Neural progenitor cell (in vitro differentiated cells): Measurements from ENCODE around the gene ARL4A. TPM values are rescaled to one million over a fixed set of nuclear protein-coding genes. Genes with fewer than 3 reads are reported as not detected.

Experiments used
- DNase-seq: peaks from one replicate; pipeline ENCODE4 v3.0.0-alpha.2; 2016; ENCODE audit warnings: low spot score
- H2AFZ ChIP-seq: fragments of 200-600 bp; sonication (generic); replicated peaks from 2 replicates; pipeline ENCODE4 v1.6.1; 2016; ENCODE audit warnings: antibody characterized with exemption
- H3F3A ChIP-seq: fragments of 200-600 bp; sonication (generic); 2 replicates; pipeline ENCODE4 v1.6.1; 2016; ENCODE audit warnings: antibody characterized with exemption, low read depth
- H3K27ac ChIP-seq: fragments of 200-600 bp; sonication (generic); 2 replicates; pipeline ENCODE4 v1.5.1; 2016; ENCODE audit warnings: mild to moderate bottlenecking
- H3K27me3 ChIP-seq: fragments of 200-600 bp; sonication (generic); 2 replicates; pipeline ENCODE4 v1.6.1; 2016; ENCODE audit warnings: mild to moderate bottlenecking, moderate library complexity
- H3K36me3 ChIP-seq: fragments of 200-600 bp; sonication (generic); 2 replicates; pipeline ENCODE4 v1.5.1; 2016
- H3K4me1 ChIP-seq: fragments of 200-600 bp; sonication (generic); 2 replicates; pipeline ENCODE4 v1.6.1; 2016; ENCODE audit warnings: mixed run types
- H3K4me2 ChIP-seq: fragments of 200-600 bp; sonication (generic); 2 replicates; pipeline ENCODE4 v1.6.1; 2016
- H3K4me3 ChIP-seq: fragments of 200-600 bp; sonication (generic); 2 replicates; pipeline ENCODE4 v1.5.1; 2016
- H3K79me2 ChIP-seq: fragments of 200-600 bp; sonication (generic); 2 replicates; pipeline ENCODE4 v1.6.1; 2016; ENCODE audit warnings: low read depth
- H3K9ac ChIP-seq: fragments of 200-600 bp; sonication (generic); 2 replicates; pipeline ENCODE4 v1.6.1; 2016
- H3K9me3 ChIP-seq: fragments of 200-600 bp; sonication (generic); 2 replicates; pipeline ENCODE4 v1.5.1; 2016; ENCODE audit warnings: low read depth
- H4K20me1 ChIP-seq: fragments of 200-600 bp; sonication (generic); 2 replicates; pipeline ENCODE4 v1.6.1; 2016; ENCODE audit warnings: low read depth
- H3K27ac Mint-ChIP-seq: 3 replicates; pipeline ENCODE4 v1.8.0; 2021; ENCODE audit warnings: mixed read lengths
- H3K27me3 Mint-ChIP-seq: 2 replicates; pipeline ENCODE4 v1.8.0; 2022; ENCODE audit warnings: low read depth, mild to moderate bottlenecking, inconsistent platforms, moderate library complexity, mixed read lengths; ENCODE audit not compliant: insufficient read depth
- H3K36me3 Mint-ChIP-seq: 3 replicates; pipeline ENCODE4 v1.8.0; 2021; ENCODE audit warnings: mixed read lengths
- H3K4me1 Mint-ChIP-seq: 3 replicates; pipeline ENCODE4 v1.8.0; 2021; ENCODE audit warnings: mixed read lengths
- H3K4me3 Mint-ChIP-seq: 3 replicates; pipeline ENCODE4 v1.8.0; 2021; ENCODE audit warnings: mild to moderate bottlenecking, moderate library complexity, mixed read lengths
- H3K9me3 Mint-ChIP-seq: 3 replicates; pipeline ENCODE4 v1.8.0; 2020; ENCODE audit warnings: mixed read lengths
- CTCF ChIP-seq: fragments of 200-600 bp; sonication (generic); IDR thresholded peaks from 2 replicates; pipeline ENCODE4 v1.5.1; 2017; ENCODE audit warnings: antibody characterized with exemption, mild to moderate bottlenecking
- EZH2 ChIP-seq: fragments of 200-600 bp; sonication (generic); IDR thresholded peaks from 2 replicates; pipeline ENCODE4 v1.6.1; 2017; ENCODE audit warnings: antibody characterized with exemption, mild to moderate bottlenecking, moderate library complexity
- EZH2phosphoT487 ChIP-seq: fragments of 200-600 bp; sonication (generic); IDR thresholded peaks from 2 replicates; pipeline ENCODE4 v1.6.1; 2017; ENCODE audit warnings: antibody characterized with exemption
- total RNA-seq: library from RNA; depleted of rRNA; stranded (reverse); fragments of >200 nt; gene quantifications from 2 replicates; pipeline ENCODE4 v1.2.3, GENCODE V29; 2015; ENCODE audit warnings: low replicate concordance

The ARL4A gene
- total RNA-seq, 1 donor from 2014 or later, result 43.5 TPM

GRCh38 chr7:12650080-12650479, 37.4 kb upstream of the ARL4A start:
- H3K9me3 ChIP-seq, result no peaks in the 10 kb centered on the region
- no peaks in the 10 kb centered on the region for H4K20me1 ChIP-seq
- no peak overlapping the region for H3K9ac ChIP-seq
- no peak overlapping the region for H3K4me2 ChIP-seq
- H3K4me1 ChIP-seq, result no peaks in the 10 kb centered on the region
- Mint-ChIP-seq H3K27me3 (no peaks in the 10 kb centered on the region), H3K4me3 (no peak overlapping the region), H3K9me3 (no peaks in the 10 kb centered on the region), H3K4me1 (no peaks in the 10 kb centered on the region), H3K36me3 (no peaks in the 10 kb centered on the region), H3K27ac (no peak overlapping the region)
- H3K27ac ChIP-seq, result no peak overlapping the region
- H3K79me2 ChIP-seq, result no peaks in the 10 kb centered on the region
- no peak for DNase-seq
- no peak overlapping the region for H2AFZ ChIP-seq
- H3K27me3 ChIP-seq, result no peaks in the 10 kb centered on the region
- no peak overlapping the region for H3K4me3 ChIP-seq
- H3F3A ChIP-seq, result no peaks in the 10 kb centered on the region
- TF ChIP-seq EZH2phosphoT487, result no peak
- TF ChIP-seq EZH2, result no peak
- no peak for TF ChIP-seq CTCF
- H3K36me3 ChIP-seq, result no peaks in the 10 kb centered on the region

DNA sequence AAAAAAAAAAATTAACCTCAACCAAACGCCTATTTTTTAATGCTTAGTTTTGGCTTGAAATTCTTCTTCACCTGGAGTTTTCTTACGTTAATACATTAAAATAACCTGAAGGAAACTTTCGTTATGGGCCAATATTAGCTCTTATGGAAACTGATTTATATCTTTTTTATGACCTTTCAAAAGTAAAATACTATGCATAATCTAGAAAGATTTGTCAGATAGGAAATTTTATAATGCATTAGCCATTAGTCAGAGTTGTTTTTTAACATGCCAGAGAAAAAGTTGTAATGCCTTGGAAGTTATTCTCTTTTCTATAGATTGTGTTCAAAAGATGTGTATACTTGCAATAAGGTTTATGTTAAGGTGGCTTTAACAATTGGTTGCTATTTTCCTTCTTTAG, 34.3 kb upstream of the ARL4A start:
- DNase-seq, result no peak
- Histone ChIP-seq H3K27me3 (no peaks in the 10 kb centered on the region), H3K4me1 (no peaks in the 10 kb centered on the region), H3K27ac (no peak overlapping the region), H3K9me3 (no peaks in the 10 kb centered on the region), H3K79me2 (no peaks in the 10 kb centered on the region), H3K36me3 (no peaks in the 10 kb centered on the region), H3F3A (no peaks in the 10 kb centered on the region), H2AFZ (no peak overlapping the region), H4K20me1 (no peaks in the 10 kb centered on the region), H3K9ac (no peak overlapping the region), H3K4me2 (no peak overlapping the region), H3K4me3 (no peak overlapping the region)
- no peaks in the 10 kb centered on the region for H3K36me3 Mint-ChIP-seq
- H3K27ac Mint-ChIP-seq, result no peak overlapping the region
- H3K9me3 Mint-ChIP-seq, result no peaks in the 10 kb centered on the region
- no peaks in the 10 kb centered on the region for H3K27me3 Mint-ChIP-seq
- H3K4me1 Mint-ChIP-seq, result no peaks in the 10 kb centered on the region
- no peak overlapping the region for H3K4me3 Mint-ChIP-seq
- TF ChIP-seq EZH2phosphoT487, result no peak
- no peak for TF ChIP-seq EZH2
- no peak for TF ChIP-seq CTCF

DNA sequence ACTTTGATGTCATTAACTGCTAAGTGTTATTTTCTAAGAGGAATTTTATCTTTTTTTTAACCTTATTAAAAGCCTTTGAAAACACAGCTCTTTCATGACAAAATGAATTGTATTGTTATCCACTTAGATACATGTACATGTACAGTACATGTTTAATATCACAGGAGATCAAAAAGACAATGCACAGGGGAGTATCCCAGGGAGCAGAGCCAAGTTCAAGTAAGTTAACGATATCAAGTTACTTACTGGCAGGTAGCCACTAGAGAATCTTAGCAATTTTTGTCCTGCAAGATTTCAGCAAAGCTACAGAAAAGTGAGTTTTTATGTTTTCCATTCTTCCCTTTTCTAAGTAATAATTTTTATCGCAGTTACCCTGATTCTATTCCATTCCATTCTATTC, 33.9 kb upstream of the ARL4A start:
- Histone ChIP-seq H3K4me2 (no peak overlapping the region), H3K27ac (no peak overlapping the region), H3K36me3 (no peaks in the 10 kb centered on the region), H3K79me2 (no peaks in the 10 kb centered on the region), H3K9ac (no peak overlapping the region), H2AFZ (no peak overlapping the region), H3K9me3 (no peaks in the 10 kb centered on the region), H3K4me1 (no peaks in the 10 kb centered on the region), H3K27me3 (no peaks in the 10 kb centered on the region), H4K20me1 (no peaks in the 10 kb centered on the region), H3K4me3 (no peak overlapping the region), H3F3A (no peaks in the 10 kb centered on the region)
- Mint-ChIP-seq H3K36me3 (no peaks in the 10 kb centered on the region), H3K4me1 (no peaks in the 10 kb centered on the region), H3K9me3 (no peaks in the 10 kb centered on the region), H3K4me3 (no peak overlapping the region), H3K27ac (no peak overlapping the region), H3K27me3 (no peaks in the 10 kb centered on the region)
- TF ChIP-seq CTCF (no peak), EZH2 (no peak), EZH2phosphoT487 (no peak)
- no peak for DNase-seq

GRCh38 chr7:12655161-12655560, 32.3 kb upstream of the ARL4A start:
- H3K36me3 ChIP-seq, result no peaks in the 10 kb centered on the region
- no peaks in the 10 kb centered on the region for H3K4me1 Mint-ChIP-seq

More at GRCh38 chr7:12655161-12655560, 32.3 kb upstream of the ARL4A start:
- no peaks in the 10 kb centered on the region for H3K4me1 ChIP-seq
- no peaks in the 10 kb centered on the region for H4K20me1 ChIP-seq
- H3K79me2 ChIP-seq, result no peaks in the 10 kb centered on the region
- H3K4me3 ChIP-seq, result no peak overlapping the region
- H3K4me2 ChIP-seq, result no peak overlapping the region
- DNase-seq, result no peak
- no peaks in the 10 kb centered on the region for H3F3A ChIP-seq
- TF ChIP-seq EZH2 (no peak), CTCF (no peak), EZH2phosphoT487 (no peak)
- no peaks in the 10 kb centered on the region for H3K9me3 ChIP-seq
- no peaks in the 10 kb centered on the region for H3K27me3 ChIP-seq
- Mint-ChIP-seq H3K9me3 (peaks cover 4% of the 10 kb centered on the region), H3K36me3 (no peaks in the 10 kb centered on the region), H3K4me3 (no peak overlapping the region), H3K27me3 (no peaks in the 10 kb centered on the region), H3K27ac (no peak overlapping the region)
- H3K27ac ChIP-seq, result no peak overlapping the region
- no peak overlapping the region for H3K9ac ChIP-seq
- no peak overlapping the region for H2AFZ ChIP-seq
